ENCODE data around the gene MT1B.

MT1B gene

GRCh38 chr16:56651586-56651985, at the start of gene MT1B:
TSS of gene MT1B (plus strand) at chr16:56651886. CDS start at chr16:56651954, 68 bp downstream.
- DNase-seq (ENCODE audit: low read depth in 2 of 3, low spot score in 1 of 3): no peak

GRCh38 chr16:56603589-56603988, 48.1 kb upstream of the MT1B start:
- DNase-seq (ENCODE audit: low read depth in 2 of 3, low spot score in 1 of 3): no peak

GRCh38 chr16:56604966-56605365, 46.7 kb upstream of the MT1B start:
- DNase-seq (ENCODE audit: low read depth in 2 of 3, low spot score in 1 of 3): no peak

- no peak for DNase-seq (ENCODE audit: low read depth in 2 of 3, low spot score in 1 of 3)
Observed at GRCh38 chr16:56605475-56605874, 46.2 kb upstream of the MT1B start.

GRCh38 chr16:56606071-56606475, 45.6 kb upstream of the MT1B start:
- no peak for DNase-seq (ENCODE audit: low read depth in 2 of 3, low spot score in 1 of 3)

GRCh38 chr16:56606476-56607108, 45.1 kb upstream of the MT1B start:
- no peak for DNase-seq (ENCODE audit: low read depth in 2 of 3, low spot score in 1 of 3)

GRCh38 chr16:56607109-56607618, 44.5 kb upstream of the MT1B start:
- DNase-seq (ENCODE audit: low read depth in 2 of 3, low spot score in 1 of 3): no peak

- DNase-seq (ENCODE audit: low read depth in 2 of 3, low spot score in 1 of 3): no peak
Observed at GRCh38 chr16:56607675-56608042, 44.0 kb upstream of the MT1B start.

GRCh38 chr16:56608043-56608875, 43.4 kb upstream of the MT1B start, which contains the start of gene MT2A:
TSS of gene MT2A (plus strand) at chr16:56608584. CDS start at chr16:56608656, 72 bp downstream.
- DNase-seq (ENCODE audit: low read depth in 2 of 3, low spot score in 1 of 3): peak; percentile 80 to 92 (median 84)

- no peak for DNase-seq (ENCODE audit: low read depth in 2 of 3, low spot score in 1 of 3)
Observed at GRCh38 chr16:56608876-56609462, 42.7 kb upstream of the MT1B start.

GRCh38 chr16:56609463-56609921, 42.2 kb upstream of the MT1B start:
- peak; percentile 60 to 71 (median 71) for DNase-seq (ENCODE audit: low read depth in 2 of 3, low spot score in 1 of 3)

- DNase-seq (ENCODE audit: low read depth in 2 of 3, low spot score in 1 of 3): peak; percentile 63 to 77 (median 73)
Observed at GRCh38 chr16:56610017-56610608, 41.6 kb upstream of the MT1B start.

- no peak for DNase-seq (ENCODE audit: low read depth in 2 of 3, low spot score in 1 of 3)
Observed at GRCh38 chr16:56610609-56611111, 41.0 kb upstream of the MT1B start.

- no peak for DNase-seq (ENCODE audit: low read depth in 2 of 3, low spot score in 1 of 3)
Observed at GRCh38 chr16:56611281-56611833, 40.3 kb upstream of the MT1B start.

- no peak for DNase-seq (ENCODE audit: low read depth in 2 of 3, low spot score in 1 of 3)
Observed at GRCh38 chr16:56613706-56614105, 38.0 kb upstream of the MT1B start.

GRCh38 chr16:56614549-56614991, 37.1 kb upstream of the MT1B start:
- DNase-seq (ENCODE audit: low read depth in 2 of 3, low spot score in 1 of 3): no peak

- DNase-seq (ENCODE audit: low read depth in 2 of 3, low spot score in 1 of 3): no peak
Observed at GRCh38 chr16:56615353-56615752, 36.3 kb upstream of the MT1B start.

- no peak for DNase-seq (ENCODE audit: low read depth in 2 of 3, low spot score in 1 of 3)
Observed at GRCh38 chr16:56616608-56617211, 35.0 kb upstream of the MT1B start.

GRCh38 chr16:56617212-56618085, 34.2 kb upstream of the MT1B start:
- DNase-seq (ENCODE audit: low read depth in 2 of 3, low spot score in 1 of 3): peak in 1 of 3 donors; percentile 52

Data from stimulated activated CD4-positive, alpha-beta T cell treated with anti-CD3 and anti-CD28 coated beads, Interleukin-12 subunit alpha, Interleukin-12 subunit beta, amount 100 ng/mL, for 48 hours (primary cell).